Activated CD4-positive, alpha-beta T cell treated with anti-CD3 and anti-CD28 coated beads, Interleukin-2, amount 50 U/mL, for 24 hours (primary cell): ENCODE measurements around the gene LAMB2.

Experiments used
- DNase-seq, 2 donors: peaks; one replicate each; pipeline ENCODE4 v3.0.0-alpha.2; 2020; ENCODE audit warnings: low read depth in 1 of 2, low spot score in 1 of 2

The LAMB2 gene

DNA sequence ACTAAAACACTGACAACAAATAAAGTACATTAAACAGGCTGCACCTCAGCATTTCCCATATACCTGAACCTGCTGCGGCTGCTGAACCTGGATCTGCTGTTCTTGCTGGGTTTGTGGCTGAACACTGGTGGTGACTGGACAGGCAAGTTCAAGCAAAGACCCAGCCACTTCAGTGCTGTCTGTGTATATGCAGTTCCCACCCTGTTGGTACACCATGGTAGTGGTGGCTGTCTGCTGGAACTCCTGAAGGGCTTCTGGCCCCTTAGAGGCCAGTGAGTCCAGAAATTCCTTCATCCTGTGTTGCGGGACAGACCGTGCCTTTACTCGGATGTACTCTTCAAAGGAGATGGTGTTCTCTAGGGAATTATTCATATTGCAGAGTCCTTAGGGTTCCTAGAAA, 56.2 kb downstream of the LAMB2 start:
- no peak for DNase-seq

GRCh38 chr3:49076116-49076515, 56.7 kb downstream of the LAMB2 start:
- no peak for DNase-seq
